Stimulated activated naive CD4-positive, alpha-beta T cell (primary cell): ENCODE data around the gene CDC42EP4.
A peak's percentile ranks its signal among the peaks of the same experiment; 100 is the strongest.

Experiments used
- DNase-seq, 6 experiments: peaks; one replicate each; lab custom pipeline; 2025; lab: John Stamatoyannopoulos, UW

Gene CDC42EP4

GRCh38 chr17:73251871-73252270, 59.9 kb downstream of the CDC42EP4 start:
- no peak for DNase-seq

GRCh38 chr17:73250851-73251640, 60.8 kb downstream of the CDC42EP4 start:
- no peak for DNase-seq

GRCh38 chr17:73249700-73250099, 62.1 kb downstream of the CDC42EP4 start:
- DNase-seq = no peak

GRCh38 chr17:73248532-73248931, 63.3 kb downstream of the CDC42EP4 start:
- no peak for DNase-seq

GRCh38 chr17:73247726-73248125, 64.1 kb downstream of the CDC42EP4 start:
- DNase-seq = no peak

- DNase-seq = no peak
Measured at GRCh38 chr17:73240561-73240960, 71.2 kb downstream of the CDC42EP4 start.

- peak in 1 of 6 experiments; percentile 16 for DNase-seq
Measured at GRCh38 chr17:73237714-73238113, 74.1 kb downstream of the CDC42EP4 start.

GRCh38 chr17:73234736-73235135, 77.1 kb downstream of the CDC42EP4 start:
- DNase-seq = no peak
